HEK293T (cell line): Measurements from ENCODE around the gene MRPL23.

Experiments
- CTCF ChIA-PET: fragments of 350-600 bp; formaldehyde crosslinking; extraction: SDS; loops from one replicate; lab custom pipeline; 2021; ENCODE audit warnings: antibody characterized with exemption, inconsistent platforms; lab: Yijun Ruan, JAX
- POLR2A ChIA-PET: fragments of 350-600 bp; formaldehyde crosslinking; extraction: SDS; loops from one replicate; lab custom pipeline; 2020; ENCODE audit warnings: antibody characterized with exemption, inconsistent platforms; lab: Yijun Ruan, JAX
- DNase-seq: peaks from one replicate; pipeline ENCODE4 v3.0.0; 2012; ENCODE audit warnings: mixed read lengths; ENCODE audit errors: extremely low spot score
- ARNT ChIP-seq: fragments of 450-650 bp; IDR thresholded peaks from 2 replicates; pipeline ENCODE4 v1.6.1; 2017; ENCODE audit warnings: mild to moderate bottlenecking
- BHLHE40 ChIP-seq: fragments of 450-650 bp; IDR thresholded peaks from 2 replicates; pipeline ENCODE4 v1.6.1; 2016; ENCODE audit warnings: mild to moderate bottlenecking, moderate library complexity, borderline replicate concordance
- CTBP1 ChIP-seq: fragments of 450-650 bp; IDR thresholded peaks from 2 replicates; pipeline ENCODE4 v1.6.1; 2016; ENCODE audit warnings: borderline replicate concordance
- ELF4 ChIP-seq: fragments of 450-650 bp; IDR thresholded peaks from 2 replicates; pipeline ENCODE4 v1.6.1; 2017; ENCODE audit warnings: antibody characterized with exemption
- FOXA1 ChIP-seq: fragments of 450-650 bp; IDR thresholded peaks from 2 replicates; pipeline ENCODE4 v1.6.1; 2016; ENCODE audit warnings: mild to moderate bottlenecking
- FOXK2 ChIP-seq: fragments of 450-650 bp; IDR thresholded peaks from 2 replicates; pipeline ENCODE4 v1.6.1; 2016; ENCODE audit warnings: mild to moderate bottlenecking
- FOXM1 ChIP-seq: fragments of 450-650 bp; IDR thresholded peaks from 2 replicates; pipeline ENCODE4 v1.6.1; 2017; ENCODE audit warnings: mild to moderate bottlenecking, borderline replicate concordance
- HDGF ChIP-seq: fragments of 450-650 bp; IDR thresholded peaks from 2 replicates; pipeline ENCODE4 v1.6.1; 2017; ENCODE audit warnings: antibody characterized with exemption, borderline replicate concordance
- L3MBTL2 ChIP-seq: fragments of 450-650 bp; conservative IDR thresholded peaks from 2 replicates; pipeline ENCODE4 v1.6.1; 2016; ENCODE audit warnings: mild to moderate bottlenecking
- LEF1 ChIP-seq: fragments of 450-650 bp; IDR thresholded peaks from 2 replicates; pipeline ENCODE4 v1.6.1; 2017; ENCODE audit warnings: mild to moderate bottlenecking, borderline replicate concordance
- NFRKB ChIP-seq: fragments of 450-650 bp; IDR thresholded peaks from 2 replicates; pipeline ENCODE4 v1.6.1; 2016; ENCODE audit warnings: mild to moderate bottlenecking, moderate library complexity
- PKNOX1 ChIP-seq: fragments of 450-650 bp; IDR thresholded peaks from 2 replicates; pipeline ENCODE4 v1.6.1; 2016
- SP1 ChIP-seq: fragments of 450-650 bp; IDR thresholded peaks from 2 replicates; pipeline ENCODE4 v1.6.1; 2017
- SUZ12 ChIP-seq: fragments of 450-650 bp; IDR thresholded peaks from 2 replicates; pipeline ENCODE4 v1.6.1; 2016; ENCODE audit warnings: mild to moderate bottlenecking
- TARDBP ChIP-seq: fragments of 450-650 bp; IDR thresholded peaks from 2 replicates; pipeline ENCODE4 v1.6.1; 2016
- ZNF384 ChIP-seq: fragments of 450-650 bp; IDR thresholded peaks from 2 replicates; pipeline ENCODE4 v1.6.1; 2016

The MRPL23 gene

GRCh38 chr11:1963864-1964263 is 16.7 kb downstream of the MRPL23 start:
- no peak for DNase-seq
- TF ChIP-seq NFRKB (no peak), BHLHE40 (no peak), ARNT (no peak), FOXA1 (no peak)
- ChIA-PET CTCF (interaction anchor here (0.8 kb wide), 1 partner anchor 131 kb away, joined by 3 read pairs; no protein-coding TSS in a partner anchor), POLR2A (no interaction called here)

GRCh38 chr11:1964348-1964747 is 17.2 kb downstream of the MRPL23 start:
- TF ChIP-seq L3MBTL2 (no peak), ELF4 (no peak), NFRKB (no peak), BHLHE40 (no peak), SP1 (no peak), TARDBP (no peak), ARNT (no peak), CTBP1 (no peak), FOXA1 (no peak), FOXK2 (no peak), HDGF (no peak), SUZ12 (no peak), ZNF384 (no peak), LEF1 (no peak), PKNOX1 (no peak), FOXM1 (no peak)
- no peak for DNase-seq
- ChIA-PET CTCF (interaction anchor here (0.8 kb wide), 1 partner anchor 131 kb away, joined by 3 read pairs; no protein-coding TSS in a partner anchor), POLR2A (no interaction called here)

GRCh38 chr11:1964955-1965354 is 17.8 kb downstream of the MRPL23 start:
- no peak for TF ChIP-seq SUZ12
- no peak for TF ChIP-seq CTBP1
- no peak for TF ChIP-seq HDGF
- TF ChIP-seq BHLHE40: no peak
- DNase-seq: no peak
- ChIA-PET CTCF (interaction anchor here (0.9 kb wide), 1 partner anchor 124 kb away, joined by 3 read pairs; no protein-coding TSS in a partner anchor), POLR2A (no interaction called here)

- ChIA-PET POLR2A (no interaction called here), CTCF (interaction anchor here (1.0 kb wide), 1 partner anchor 314 kb away, joined by 5 read pairs; no protein-coding TSS in a partner anchor)
- no peak for DNase-seq
- TF ChIP-seq TARDBP: no peak
- no peak for TF ChIP-seq L3MBTL2
- TF ChIP-seq CTBP1: no peak
- TF ChIP-seq SP1: no peak
These were observed 19.4 kb downstream of the MRPL23 start for GRCh38 chr11:1966531-1966930.

- TF ChIP-seq TARDBP (no peak), SUZ12 (no peak), NFRKB (no peak), LEF1 (no peak), PKNOX1 (no peak), FOXK2 (no peak)
- ChIA-PET POLR2A (no interaction called here), CTCF (interaction anchor here (0.6 to 0.7 kb wide), 2 partner anchors 85 to 127 kb away, joined by 3 read pairs; no protein-coding TSS in a partner anchor)
- no peak for DNase-seq
These were observed 20.6 kb downstream of the MRPL23 start for GRCh38 chr11:1967641-1968225.

- POLR2A ChIA-PET: no interaction called here
- CTCF ChIA-PET: no interaction called here
These were observed 21.4 kb downstream of the MRPL23 start for GRCh38 chr11:1968454-1969002.

GRCh38 chr11:1969035-1969434 is 21.9 kb downstream of the MRPL23 start:
- TF ChIP-seq FOXK2 (no peak), PKNOX1 (no peak), ARNT (no peak)
- POLR2A ChIA-PET: no interaction called here
- CTCF ChIA-PET: interaction anchor here (0.9 to 1.0 kb wide), 3 partner anchors 66 to 183 kb away, joined by 3 to 4 read pairs (median 3); no protein-coding TSS in a partner anchor
- no peak for DNase-seq

More at GRCh38 chr11:1968454-1969002, 21.4 kb downstream of the MRPL23 start:
- no peak for DNase-seq
- TF ChIP-seq ARNT (no peak), L3MBTL2 (no peak), ELF4 (no peak), BHLHE40 (no peak), HDGF (no peak), FOXK2 (no peak), SP1 (no peak), FOXM1 (no peak)
